ENCODE results near the gene PIGP. TPM values are rescaled to one million over a fixed set of nuclear protein-coding genes. Genes with fewer than 3 reads are reported as not detected.
"Not testable (repeated sequence)": the region's sequence is repeated elsewhere in the genome, so short reads cannot be mapped to it uniquely, and the experiment has no call there.

PIGP gene
- polyA plus RNA-seq, 3 donors, result 26.9 to 34.5 (median 30.8) TPM

DNA sequence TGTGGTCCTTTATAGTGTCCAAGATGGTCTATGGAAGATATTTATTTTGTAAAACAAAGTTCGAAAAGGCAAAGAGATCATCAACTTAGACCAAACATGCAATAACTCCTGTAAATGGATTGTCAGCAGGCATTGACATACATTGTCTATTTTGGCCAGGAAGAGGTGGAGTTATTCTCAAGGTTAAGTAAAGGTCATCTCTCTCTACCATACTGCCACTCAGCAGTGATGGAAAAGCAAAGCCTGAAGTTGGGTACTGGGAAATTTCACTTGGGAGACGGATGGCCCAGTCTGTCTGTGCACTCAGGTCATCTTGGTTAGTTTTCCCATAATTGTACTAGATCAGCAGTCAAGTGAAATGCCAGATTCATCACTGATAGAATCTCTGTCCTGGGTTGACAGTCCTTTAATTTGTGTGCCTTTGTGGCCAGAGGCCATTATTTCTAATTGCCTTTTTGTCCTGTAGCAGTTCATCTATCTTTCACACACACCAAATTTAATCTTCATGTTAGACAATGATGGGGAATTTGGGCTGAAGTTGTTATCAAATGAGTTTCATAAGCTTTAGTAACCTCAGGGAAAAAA is 17.5 kb downstream of the PIGP start:
- DNase-seq, result no peak

DNA sequence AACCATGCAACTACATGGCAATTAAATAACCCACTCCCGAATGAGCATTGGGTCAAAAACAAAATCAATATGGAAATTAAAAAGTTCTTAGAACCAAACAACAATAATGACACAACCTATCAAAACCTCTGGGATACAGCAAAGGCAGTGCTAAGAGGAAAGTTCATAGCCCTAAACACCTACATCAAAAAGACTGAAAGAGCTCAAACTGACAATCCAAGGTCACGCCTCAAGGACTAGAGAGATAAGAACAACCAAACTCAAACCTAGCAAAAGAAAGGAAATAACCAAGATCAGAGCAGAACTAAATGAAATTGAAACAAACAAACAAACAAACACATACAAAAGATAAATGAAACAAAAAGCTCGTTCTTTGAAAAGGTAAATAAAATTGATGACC is 23.1 kb downstream of the PIGP start:
- DNase-seq, result not testable (repeated sequence)

GRCh38 chr21:37047079-37047478 is 25.8 kb downstream of the PIGP start:
- DNase-seq, result no peak

DNA sequence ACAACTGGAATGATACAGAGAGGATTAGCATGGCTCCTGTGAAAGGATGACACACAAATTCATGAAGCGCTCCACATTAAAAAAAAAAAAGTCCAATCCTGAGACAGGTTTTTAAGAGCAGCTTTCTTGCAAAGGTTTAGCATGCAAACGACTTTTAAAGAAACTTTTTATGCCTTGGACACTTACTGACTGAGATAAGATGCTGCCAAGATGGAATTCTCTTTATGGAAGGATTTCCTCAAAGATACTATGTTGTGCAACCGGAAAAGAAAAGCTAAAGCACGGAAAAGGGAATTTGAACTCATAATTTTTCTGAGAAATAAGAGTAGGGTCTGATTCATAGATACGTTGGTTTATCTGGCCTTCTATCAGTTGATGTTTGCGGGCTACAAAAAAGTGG is 27.3 kb downstream of the PIGP start:
- no peak for DNase-seq

DNA sequence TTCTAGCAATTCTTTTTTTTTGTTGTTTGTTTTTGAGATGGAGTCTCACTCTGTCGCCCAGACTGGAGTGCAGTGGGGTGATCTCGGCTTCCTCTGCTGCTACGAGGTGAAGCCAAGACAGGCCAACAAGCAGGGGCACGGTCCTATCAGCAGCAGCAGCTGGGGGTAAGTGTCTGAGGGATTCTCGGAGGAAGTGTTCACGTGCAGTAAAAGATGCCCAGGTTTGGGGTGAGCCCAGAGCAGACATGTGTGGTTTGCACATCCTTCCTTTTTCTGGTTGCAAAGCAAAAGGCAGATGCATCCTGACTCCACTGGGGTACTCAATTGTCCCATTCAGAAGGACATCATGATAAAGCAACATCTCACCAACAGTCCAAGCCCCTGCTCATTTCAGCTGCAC is 27.7 kb downstream of the PIGP start:
- DNase-seq, result no peak

DNA sequence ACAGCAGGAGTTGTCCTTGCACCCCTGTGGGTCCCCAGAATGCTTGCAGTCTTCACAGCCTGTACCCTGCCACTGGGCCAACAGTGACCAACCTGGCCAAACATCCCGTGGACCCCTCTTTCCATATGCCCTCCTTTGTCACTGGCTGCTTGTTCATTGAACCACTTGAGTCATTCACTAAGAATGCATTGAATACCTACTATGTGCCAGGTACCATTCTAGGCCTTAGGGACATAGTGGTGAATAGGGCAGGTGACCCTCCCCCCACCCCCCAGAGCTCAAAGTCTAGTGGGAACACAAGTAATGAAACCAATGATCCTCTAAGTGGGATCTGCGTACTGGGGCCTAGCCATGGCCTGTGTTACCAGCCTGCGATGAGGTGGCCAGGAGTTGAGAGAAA is 28.2 kb downstream of the PIGP start:
- DNase-seq, result no peak

GRCh38 chr21:37043818-37044217 is 29.1 kb downstream of the PIGP start:
- no peak for DNase-seq

DNA sequence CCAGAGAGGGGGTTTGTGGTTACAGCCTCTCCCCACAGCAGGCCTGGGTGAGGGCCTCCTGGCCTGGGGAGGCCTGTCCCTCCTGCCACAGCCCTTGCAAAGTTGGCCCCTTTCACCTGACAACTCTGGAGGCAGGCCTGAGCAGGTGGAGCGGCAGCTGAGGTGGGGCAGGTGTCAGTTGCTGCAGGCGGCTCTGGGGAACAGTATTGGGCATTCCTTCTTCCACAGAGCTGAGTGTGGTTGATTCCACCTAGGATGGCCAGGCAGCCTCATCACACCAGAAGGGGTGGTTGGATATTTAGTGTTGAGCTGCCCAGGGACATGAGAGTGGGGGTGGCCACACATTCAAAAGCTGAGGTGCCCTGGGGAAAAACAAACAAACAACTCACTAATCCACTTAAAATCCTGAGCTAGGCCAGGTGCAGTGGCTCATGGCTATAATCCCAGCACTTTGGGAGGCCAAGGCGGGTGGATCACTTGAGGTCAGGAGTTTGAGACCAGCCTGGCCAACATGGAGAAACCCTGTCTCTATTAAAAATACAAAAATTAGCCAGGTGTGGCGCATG is 31.1 kb downstream of the PIGP start:
- DNase-seq, result no peak

GRCh38 chr21:37040212-37040611 is 32.7 kb downstream of the PIGP start:
- DNase-seq, result no peak

GRCh38 chr21:37039411-37040075 is 33.3 kb downstream of the PIGP start:
- no peak for DNase-seq

DNA sequence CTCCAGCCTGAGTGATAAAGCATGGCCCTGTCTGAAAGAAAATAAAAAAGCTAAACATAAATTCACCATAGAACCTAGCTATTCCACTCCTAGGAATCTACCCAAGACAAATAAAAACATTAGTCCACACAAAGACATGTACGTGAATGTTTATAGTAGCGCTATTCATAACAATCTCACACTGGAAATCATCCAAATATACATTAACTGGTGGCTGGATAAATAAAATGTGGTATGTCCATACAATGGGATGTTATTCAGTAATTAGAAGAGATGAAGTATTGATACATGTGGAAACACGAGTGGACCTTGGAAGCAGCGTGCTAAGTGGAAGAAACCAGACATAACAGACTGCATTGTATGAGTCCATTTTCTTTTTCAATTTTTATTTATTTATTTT is 36.7 kb downstream of the PIGP start:
- DNase-seq, result no peak

DNA sequence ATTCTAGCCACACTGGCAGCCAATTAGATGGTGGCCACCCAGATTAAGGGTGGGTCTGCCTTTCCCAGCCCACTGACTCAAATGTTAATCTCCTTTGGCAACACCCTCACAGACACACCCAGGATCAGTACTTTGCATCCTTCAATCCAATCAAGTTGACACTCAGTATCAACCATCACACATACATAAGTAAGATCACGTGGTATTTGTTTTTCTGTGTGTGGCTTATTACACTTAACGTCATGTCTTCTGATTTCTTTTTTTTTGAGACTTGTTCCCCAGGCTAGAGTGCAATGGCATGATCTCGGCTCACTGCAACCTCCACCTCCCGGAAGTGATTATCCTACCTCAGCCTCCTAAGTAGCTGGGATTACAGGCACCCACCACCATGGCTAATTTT is 38.5 kb downstream of the PIGP start:
- not testable (repeated sequence) for DNase-seq

GRCh38 chr21:37032877-37033471 is 39.9 kb downstream of the PIGP start:
- DNase-seq, result no peak

DNA sequence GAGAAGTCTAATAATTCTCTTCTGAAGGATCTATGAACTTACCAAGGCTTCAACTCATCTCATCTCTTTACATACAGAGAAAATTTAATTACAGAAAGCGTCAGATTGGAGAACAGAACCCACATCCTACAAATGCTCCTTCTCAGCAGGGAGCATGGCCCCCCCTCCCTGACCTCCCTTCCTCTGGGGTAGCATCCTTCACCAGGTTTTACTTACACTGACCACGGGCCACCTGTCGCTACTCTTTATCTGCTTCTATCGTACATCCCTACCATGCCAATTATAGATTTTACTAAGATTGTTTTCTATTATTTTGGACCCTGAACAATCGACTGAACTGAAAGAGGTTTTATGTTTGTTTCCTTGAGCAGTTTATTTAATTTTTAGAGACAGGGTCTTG is 40.6 kb downstream of the PIGP start:
- no peak for DNase-seq

DNA sequence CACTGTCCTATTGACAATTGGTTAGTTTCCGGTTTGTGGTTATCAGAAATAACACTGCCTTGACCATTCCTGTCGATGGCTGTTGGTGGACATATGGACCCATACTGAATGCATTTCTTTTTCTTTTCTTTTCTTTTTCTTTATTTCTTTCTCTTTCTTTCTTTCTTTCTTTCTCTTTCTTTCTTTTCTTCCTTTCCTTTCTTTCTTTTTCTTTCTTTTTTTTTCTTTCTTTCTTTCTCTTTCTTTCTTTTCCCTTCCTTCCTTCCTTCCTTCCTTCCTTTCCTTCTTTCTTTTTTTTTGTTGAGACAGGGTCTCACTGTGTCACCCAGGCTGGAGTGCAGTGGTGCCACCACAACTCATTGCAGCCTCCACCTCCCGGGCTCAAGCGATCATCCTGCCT is 42.0 kb downstream of the PIGP start:
- DNase-seq, result no peak

DNA sequence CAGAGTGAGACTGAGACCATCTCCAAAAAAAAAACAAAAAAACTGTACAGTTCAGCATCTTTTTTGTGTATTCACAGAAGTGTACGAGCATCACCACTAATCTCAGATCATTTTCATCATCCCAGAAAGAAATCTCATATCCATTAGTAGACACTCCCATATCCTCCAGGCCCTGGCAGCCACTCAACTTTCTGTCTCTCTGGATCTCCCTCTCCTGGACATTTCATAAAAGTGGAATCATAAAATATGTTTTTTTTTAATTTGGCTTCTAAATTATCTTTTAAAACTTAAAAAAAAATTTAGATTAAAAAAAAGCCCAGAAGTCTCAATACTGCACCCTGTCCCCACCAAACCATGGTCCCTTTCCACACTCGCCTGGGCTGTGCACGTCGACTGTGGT is 44.3 kb downstream of the PIGP start:
- no peak for DNase-seq

- no peak for DNase-seq
These were observed 46.4 kb downstream of the PIGP start for GRCh38 chr21:37026499-37026898.

GRCh38 chr21:37017951-37018679 is 54.8 kb downstream of the PIGP start:
- DNase-seq, result no peak

Measured in renal pelvis (tissue), 4 donors.